H9 (cell line): ENCODE results near the gene VPS54. TPM values are rescaled to one million over a fixed set of nuclear protein-coding genes. Genes with fewer than 3 reads are reported as not detected.

ENCODE experiments used
- DNase-seq: peaks from one replicate; pipeline ENCODE4 v3.0.0-alpha.2; 2017
- H2AFZ ChIP-seq: one replicate; pipeline ENCODE4 v1.6.1; 2013; ENCODE audit warnings: mild to moderate bottlenecking, low read length, control low read depth, moderate library complexity
- H2AK5ac ChIP-seq: 2 replicates; pipeline ENCODE4 v1.6.1; 2013; ENCODE audit warnings: low read length, control low read depth, mixed read lengths; ENCODE audit not compliant: insufficient read length
- H2BK120ac ChIP-seq: one replicate; pipeline ENCODE4 v1.6.1; 2013; ENCODE audit warnings: low read depth, mild to moderate bottlenecking, low read length, control low read depth, inconsistent platforms; ENCODE audit not compliant: poor library complexity, severe bottlenecking
- H2BK12ac ChIP-seq: 2 replicates; pipeline ENCODE4 v1.6.1; 2013; ENCODE audit warnings: low read length, control low read depth, mixed read lengths, low read depth; ENCODE audit not compliant: insufficient read length
- H2BK15ac ChIP-seq: 2 replicates; pipeline ENCODE4 v1.6.1; 2013; ENCODE audit warnings: low read depth, low read length, control low read depth
- H2BK20ac ChIP-seq: one replicate; pipeline ENCODE4 v1.6.1; 2013; ENCODE audit warnings: low read depth, mild to moderate bottlenecking, low read length, control low read depth, inconsistent platforms; ENCODE audit not compliant: poor library complexity, severe bottlenecking
- H2BK5ac ChIP-seq: 2 replicates; pipeline ENCODE4 v1.6.1; 2013; ENCODE audit warnings: low read length, control low read depth, mixed read lengths; ENCODE audit not compliant: insufficient read length
- H3K14ac ChIP-seq: 2 replicates; pipeline ENCODE4 v1.6.1; 2013; ENCODE audit warnings: low read length, control low read depth; ENCODE audit not compliant: insufficient read depth
- H3K18ac ChIP-seq: 2 replicates; pipeline ENCODE4 v1.6.1; 2013; ENCODE audit warnings: low read depth, mild to moderate bottlenecking, mixed read lengths, low read length, control low read depth; ENCODE audit not compliant: insufficient read length
- H3K23ac ChIP-seq: 2 replicates; pipeline ENCODE4 v1.6.1; 2013; ENCODE audit warnings: low read length, control low read depth, mixed read lengths, low read depth; ENCODE audit not compliant: insufficient read length
- H3K23me2 ChIP-seq: 2 replicates; pipeline ENCODE4 v1.6.1; 2013; ENCODE audit warnings: low read depth, mild to moderate bottlenecking, mixed read lengths, low read length, control low read depth; ENCODE audit not compliant: insufficient read length, poor library complexity, severe bottlenecking
- H3K27ac ChIP-seq: 2 replicates; pipeline ENCODE4 v1.5.1; 2013; ENCODE audit warnings: low read length, control low read depth, mixed read lengths, low read depth; ENCODE audit not compliant: insufficient read length
- H3K27me3 ChIP-seq: 2 replicates; pipeline ENCODE4 v1.6.1; 2013; ENCODE audit warnings: low read length, control low read depth, inconsistent platforms; ENCODE audit not compliant: insufficient read depth
- H3K4ac ChIP-seq: 2 replicates; pipeline ENCODE4 v1.6.1; 2013; ENCODE audit warnings: low read depth, mild to moderate bottlenecking, control low read depth, inconsistent platforms, low read length, moderate library complexity
- H3K4me1 ChIP-seq: 2 replicates; pipeline ENCODE4 v1.6.1; 2013; ENCODE audit warnings: low read length, control low read depth, inconsistent platforms; ENCODE audit not compliant: insufficient read depth
- H3K4me2 ChIP-seq: 2 replicates; pipeline ENCODE4 v1.6.1; 2013; ENCODE audit warnings: low read length, control low read depth, mixed read lengths; ENCODE audit not compliant: insufficient read length, insufficient read depth
- H3K56ac ChIP-seq: 2 replicates; pipeline ENCODE4 v1.6.1; 2013; ENCODE audit warnings: low read depth, mild to moderate bottlenecking, mixed read lengths, low read length, control low read depth; ENCODE audit not compliant: insufficient read length
- H3K79me1 ChIP-seq: 2 replicates; pipeline ENCODE4 v1.6.1; 2013; ENCODE audit warnings: low read depth, mild to moderate bottlenecking, moderate library complexity, low read length, control low read depth, inconsistent platforms; ENCODE audit not compliant: insufficient read depth, poor library complexity, severe bottlenecking
- H3K79me2 ChIP-seq: 2 replicates; pipeline ENCODE4 v1.6.1; 2013; ENCODE audit warnings: low read length, control low read depth, inconsistent platforms; ENCODE audit not compliant: insufficient read depth
- H3K9ac ChIP-seq: 2 replicates; pipeline ENCODE4 v1.6.1; 2013; ENCODE audit warnings: low read length, control low read depth, mixed read lengths; ENCODE audit not compliant: insufficient read length; ENCODE audit errors: extremely low read depth
- H3K9me3 ChIP-seq: one replicate; pipeline ENCODE4 v1.6.1; 2013; ENCODE audit warnings: low read depth, low read length, inconsistent platforms; ENCODE audit not compliant: control insufficient read depth
- H3T11ph ChIP-seq: one replicate; pipeline ENCODE4 v1.6.1; 2013; ENCODE audit warnings: mild to moderate bottlenecking, low read length, control low read depth, inconsistent platforms
- H4K20me1 ChIP-seq: one replicate; pipeline ENCODE4 v1.6.1; 2013; ENCODE audit not compliant: control insufficient read depth, insufficient read length, insufficient read depth
- H4K5ac ChIP-seq: 2 replicates; pipeline ENCODE4 v1.6.1; 2013; ENCODE audit warnings: low read depth, mild to moderate bottlenecking, mixed read lengths, low read length, control low read depth; ENCODE audit not compliant: insufficient read length
- H4K8ac ChIP-seq: replicated peaks from 2 replicates; pipeline ENCODE4 v1.6.1; 2013; ENCODE audit warnings: low read length, control low read depth, mixed read lengths, low read depth; ENCODE audit not compliant: insufficient read length
- H4K91ac ChIP-seq: 2 replicates; pipeline ENCODE4 v1.6.1; 2013; ENCODE audit warnings: low read depth, mild to moderate bottlenecking, moderate library complexity, mixed read lengths, low read length, control low read depth; ENCODE audit not compliant: insufficient read length
- H3K27ac Mint-ChIP-seq, 3 experiments: 2 replicates in 2 of 3; 3 replicates in 1 of 3; pipeline ENCODE4 v1.8.0; 2020 to 2021; ENCODE audit warnings: mixed read lengths in 3 of 3, mild to moderate bottlenecking in 1 of 3, moderate library complexity in 1 of 3
- H3K27me3 Mint-ChIP-seq: 2 replicates; pipeline ENCODE4 v1.8.0; 2021; ENCODE audit warnings: low read depth, mild to moderate bottlenecking, moderate library complexity, mixed read lengths
- H3K36me3 Mint-ChIP-seq, 3 experiments: 2 replicates in 2 of 3; 3 replicates in 1 of 3; pipeline ENCODE4 v1.8.0; 2020 to 2021; ENCODE audit warnings: low read depth in 3 of 3, mixed read lengths in 3 of 3; ENCODE audit not compliant: insufficient read depth in 1 of 3
- H3K4me1 Mint-ChIP-seq, 2 experiments: 2 replicates each; pipeline ENCODE4 v1.8.0; 2020; ENCODE audit warnings: mixed read lengths in 2 of 2
- H3K4me3 Mint-ChIP-seq, 2 experiments: 2 replicates in 1 of 2; 3 replicates in 1 of 2; pipeline ENCODE4 v1.8.0; 2020 to 2021; ENCODE audit warnings: mild to moderate bottlenecking in 2 of 2, mixed read lengths in 2 of 2, moderate library complexity in 1 of 2
- H3K9me3 Mint-ChIP-seq, 2 experiments: 2 replicates in 1 of 2; 3 replicates in 1 of 2; pipeline ENCODE4 v1.8.0; 2020; ENCODE audit warnings: mild to moderate bottlenecking in 2 of 2, mixed read lengths in 2 of 2, moderate library complexity in 1 of 2
- CTCF ChIP-seq: fragments of 200-600 bp; sonication (generic); conservative IDR thresholded peaks from 3 replicates; pipeline ENCODE4 v1.8.0; 2021; ENCODE audit warnings: antibody characterized with exemption, mild to moderate bottlenecking
- WGBS: extraction: QIAGEN DNeasy Blood & Tissue Kit; methylation state at CpG from one replicate; pipeline ENCODE4 v1.1.7; 2013; ENCODE audit warnings: missing lambda C conversion rate, low lambda C conversion rate, mixed read lengths; ENCODE audit not compliant: insufficient read length; ENCODE audit errors: extremely low coverage; 5-methylcytosine and 5-hydroxymethylcytosine counted together
- total RNA-seq: library from RNA; stranded (reverse); gene quantifications from 2 replicates; pipeline ENCODE4 v1.2.1, GENCODE V29; 2021

The VPS54 gene
- total RNA-seq, 1 experiment from 2014 or later: 13.4 TPM

DNA sequence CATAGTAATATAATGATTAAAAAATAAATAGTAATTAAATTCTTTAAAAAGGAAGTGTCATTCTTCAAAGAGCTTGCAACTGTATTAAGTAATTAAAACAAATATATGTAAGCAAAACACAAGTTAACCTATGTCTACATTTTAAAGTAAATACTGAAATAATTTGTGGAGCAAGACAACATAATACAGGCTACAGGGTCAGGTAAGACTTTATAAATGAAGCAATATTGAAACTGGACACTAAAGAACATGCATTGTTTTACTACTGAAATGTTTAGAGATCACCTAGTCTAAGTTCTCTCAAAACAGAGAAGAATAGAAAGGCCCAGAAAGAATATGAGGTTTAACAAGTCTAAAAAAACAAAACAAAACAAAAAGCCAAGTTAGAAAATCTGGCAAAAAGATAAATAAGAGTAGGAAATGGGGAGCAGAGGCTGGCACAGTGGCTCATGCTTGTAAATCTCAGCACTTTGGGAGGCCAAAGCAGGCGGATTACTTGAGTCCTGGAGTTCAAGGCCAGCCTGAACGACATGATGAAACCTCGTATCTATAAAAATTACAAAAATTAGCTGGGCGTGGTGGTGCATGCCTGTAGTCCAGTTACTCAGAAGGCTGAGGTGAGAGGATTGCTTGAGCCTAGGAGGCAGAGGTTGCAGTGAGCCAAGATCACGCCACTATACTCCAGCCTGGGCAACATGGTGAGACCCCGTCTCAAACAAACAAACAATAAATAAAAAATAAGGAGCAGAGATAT, 34.4 kb downstream of the VPS54 start:
- H3K9me3 ChIP-seq: peaks cover 5% of the 10 kb centered on the region
- no peak overlapping the region for H3K23ac ChIP-seq
- H3K14ac ChIP-seq: no peak overlapping the region
- Mint-ChIP-seq H3K27ac (peak overlapping the region in 1 of 3 experiments; percentile 43; a peak in 2 of 7 replicates), H3K9me3 (peaks cover 5 to 10% of the 10 kb centered on the region in 2 experiments; a peak in 4 of 5 replicates), H3K4me1 (no peaks in the 10 kb centered on the region), H3K4me3 (no peak overlapping the region), H3K27me3 (no peaks in the 10 kb centered on the region), H3K36me3 (peaks cover 17 to 26% (median 19%) of the 10 kb centered on the region in 3 experiments)
- no peaks in the 10 kb centered on the region for H3K23me2 ChIP-seq
- no peak overlapping the region for H2BK12ac ChIP-seq
- no peak overlapping the region for H3T11ph ChIP-seq
- no peak overlapping the region for H3K9ac ChIP-seq
- no CpG with 5 or more reads among the region's 6 CpGs for WGBS
- H3K4me2 ChIP-seq: no peak overlapping the region
- no peak overlapping the region for H4K5ac ChIP-seq
- no peak overlapping the region for H4K91ac ChIP-seq
- H3K79me1 ChIP-seq: no peaks in the 10 kb centered on the region
- H2BK5ac ChIP-seq: no peak overlapping the region
- no peaks in the 10 kb centered on the region for H4K20me1 ChIP-seq
- no peak overlapping the region for H3K18ac ChIP-seq
- DNase-seq: no peak
- H3K4ac ChIP-seq: no peak overlapping the region
- H2BK15ac ChIP-seq: no peak overlapping the region
- no peaks in the 10 kb centered on the region for H3K27me3 ChIP-seq
- H2BK20ac ChIP-seq: no peak overlapping the region
- no peaks in the 10 kb centered on the region for H3K79me2 ChIP-seq
- no peak overlapping the region for H4K8ac ChIP-seq
- H3K27ac ChIP-seq: no peak overlapping the region
- H2BK120ac ChIP-seq: no peak overlapping the region
- H3K56ac ChIP-seq: no peak overlapping the region
- H3K4me1 ChIP-seq: no peaks in the 10 kb centered on the region
- no peak overlapping the region for H2AFZ ChIP-seq
- no peak overlapping the region for H2AK5ac ChIP-seq
- TF ChIP-seq CTCF: no peak
